ENCODE measurements around the gene RMRP.
A peak's percentile ranks its signal among the peaks of the same experiment; 100 is the strongest.

Gene RMRP

DNA sequence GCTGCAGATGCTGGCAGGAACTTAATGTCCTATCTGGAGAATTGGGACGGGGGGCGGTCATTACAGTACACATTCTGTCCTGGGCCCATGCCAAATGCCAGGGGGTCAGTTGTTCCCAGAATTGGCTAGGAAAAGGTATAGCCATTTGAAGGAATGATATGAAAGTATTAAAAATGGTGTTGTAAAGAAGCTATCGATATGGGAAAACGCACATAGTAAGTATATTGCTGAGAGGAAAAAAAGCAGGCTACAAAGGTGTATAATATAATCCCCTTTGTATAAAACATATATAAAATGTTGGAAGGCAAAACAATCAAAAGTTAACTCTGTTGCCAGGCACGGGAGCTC lies 7.6 kb upstream of the RMRP start:
- TF ChIP-seq FOXP2 (optimal IDR thresholded peaks at IDR 0.05; ENCODE audit: borderline replicate concordance, extremely low read depth, extremely low read length, insufficient read depth), result no peak
- no peak for TF ChIP-seq POLR2AphosphoS5 (IDR thresholded peaks at IDR 0.05; ENCODE audit: low read depth, low read length)
- no peak for TF ChIP-seq TAF1 (IDR thresholded peaks at IDR 0.05; ENCODE audit: borderline replicate concordance, insufficient read depth, low read length)
- TF ChIP-seq SIN3A (IDR thresholded peaks at IDR 0.05; ENCODE audit: borderline replicate concordance, insufficient read depth, low read length), result no peak
- TF ChIP-seq, protein P1, sequence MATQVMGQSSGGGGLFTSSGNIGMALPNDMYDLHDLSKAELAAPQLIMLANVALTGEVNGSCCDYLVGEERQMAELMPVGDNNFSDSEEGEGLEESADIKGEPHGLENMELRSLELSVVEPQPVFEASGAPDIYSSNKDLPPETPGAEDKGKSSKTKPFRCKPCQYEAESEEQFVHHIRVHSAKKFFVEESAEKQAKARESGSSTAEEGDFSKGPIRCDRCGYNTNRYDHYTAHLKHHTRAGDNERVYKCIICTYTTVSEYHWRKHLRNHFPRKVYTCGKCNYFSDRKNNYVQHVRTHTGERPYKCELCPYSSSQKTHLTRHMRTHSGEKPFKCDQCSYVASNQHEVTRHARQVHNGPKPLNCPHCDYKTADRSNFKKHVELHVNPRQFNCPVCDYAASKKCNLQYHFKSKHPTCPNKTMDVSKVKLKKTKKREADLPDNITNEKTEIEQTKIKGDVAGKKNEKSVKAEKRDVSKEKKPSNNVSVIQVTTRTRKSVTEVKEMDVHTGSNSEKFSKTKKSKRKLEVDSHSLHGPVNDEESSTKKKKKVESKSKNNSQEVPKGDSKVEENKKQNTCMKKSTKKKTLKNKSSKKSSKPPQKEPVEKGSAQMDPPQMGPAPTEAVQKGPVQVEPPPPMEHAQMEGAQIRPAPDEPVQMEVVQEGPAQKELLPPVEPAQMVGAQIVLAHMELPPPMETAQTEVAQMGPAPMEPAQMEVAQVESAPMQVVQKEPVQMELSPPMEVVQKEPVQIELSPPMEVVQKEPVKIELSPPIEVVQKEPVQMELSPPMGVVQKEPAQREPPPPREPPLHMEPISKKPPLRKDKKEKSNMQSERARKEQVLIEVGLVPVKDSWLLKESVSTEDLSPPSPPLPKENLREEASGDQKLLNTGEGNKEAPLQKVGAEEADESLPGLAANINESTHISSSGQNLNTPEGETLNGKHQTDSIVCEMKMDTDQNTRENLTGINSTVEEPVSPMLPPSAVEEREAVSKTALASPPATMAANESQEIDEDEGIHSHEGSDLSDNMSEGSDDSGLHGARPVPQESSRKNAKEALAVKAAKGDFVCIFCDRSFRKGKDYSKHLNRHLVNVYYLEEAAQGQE (IDR thresholded peaks at IDR 0.05; ENCODE audit: insufficient read depth in 1 of 2, low read depth in 2 of 2, low read length in 2 of 2), result no peak

- TF ChIP-seq POLR2AphosphoS5 (IDR thresholded peaks at IDR 0.05; ENCODE audit: low read depth, low read length) (peak; percentile 55; the same call in 1 of the 2 replicates), FOXP2 (optimal IDR thresholded peaks at IDR 0.05; ENCODE audit: borderline replicate concordance, extremely low read depth, extremely low read length, insufficient read depth) (peak; percentile 67), TAF1 (IDR thresholded peaks at IDR 0.05; ENCODE audit: borderline replicate concordance, insufficient read depth, low read length) (no peak)
Observed at GRCh38 chr9:35664531-35665470, 7.0 kb upstream of the RMRP start, which contains the start of gene ARHGEF39. TSS of gene ARHGEF39 (minus strand) at chr9:35665195. CDS start at chr9:35665169, 26 bp downstream.

DNA sequence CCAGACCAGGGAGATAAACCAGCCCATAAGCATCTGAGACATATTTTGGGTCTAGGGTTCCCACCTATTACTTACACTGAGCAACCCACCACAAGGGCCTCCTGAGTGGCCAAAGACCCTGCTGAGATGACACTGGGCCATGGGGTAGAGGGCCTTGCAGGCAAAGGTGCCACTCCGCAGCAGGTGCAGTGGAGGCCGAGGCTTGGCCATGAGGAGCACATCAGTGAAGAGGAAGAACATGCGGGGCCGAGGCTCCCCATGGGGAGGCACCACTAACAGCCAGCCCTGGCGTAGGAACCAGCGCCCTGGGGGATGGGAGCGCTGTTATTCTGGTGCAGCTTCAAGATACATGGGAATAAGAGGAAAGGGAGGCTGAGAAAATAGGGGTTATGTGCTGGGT lies 4.6 kb upstream of the RMRP start:
- TF ChIP-seq POLR2AphosphoS5 (IDR thresholded peaks at IDR 0.05; ENCODE audit: low read depth, low read length) (no peak), SIN3A (IDR thresholded peaks at IDR 0.05; ENCODE audit: borderline replicate concordance, insufficient read depth, low read length) (no peak), TAF1 (IDR thresholded peaks at IDR 0.05; ENCODE audit: borderline replicate concordance, insufficient read depth, low read length) (no peak), FOXP2 (optimal IDR thresholded peaks at IDR 0.05; ENCODE audit: borderline replicate concordance, extremely low read depth, extremely low read length, insufficient read depth) (no peak)

- TF ChIP-seq SIN3A (IDR thresholded peaks at IDR 0.05; ENCODE audit: borderline replicate concordance, insufficient read depth, low read length) (no peak), POLR2AphosphoS5 (IDR thresholded peaks at IDR 0.05; ENCODE audit: low read depth, low read length) (no peak), TAF1 (IDR thresholded peaks at IDR 0.05; ENCODE audit: borderline replicate concordance, insufficient read depth, low read length) (no peak), FOXP2 (optimal IDR thresholded peaks at IDR 0.05; ENCODE audit: borderline replicate concordance, extremely low read depth, extremely low read length, insufficient read depth) (no peak)
- TF ChIP-seq, protein P1 (IDR thresholded peaks at IDR 0.05; ENCODE audit: insufficient read depth in 1 of 2, low read depth in 2 of 2, low read length in 2 of 2), result no peak
Observed at GRCh38 chr9:35661756-35662350, 4.0 kb upstream of the RMRP start.

- no peak for TF ChIP-seq FOXP2 (optimal IDR thresholded peaks at IDR 0.05; ENCODE audit: borderline replicate concordance, extremely low read depth, extremely low read length, insufficient read depth)
- TF ChIP-seq SIN3A (IDR thresholded peaks at IDR 0.05; ENCODE audit: borderline replicate concordance, insufficient read depth, low read length), result no peak
- no peak for TF ChIP-seq POLR2AphosphoS5 (IDR thresholded peaks at IDR 0.05; ENCODE audit: low read depth, low read length)
- no peak for TF ChIP-seq TAF1 (IDR thresholded peaks at IDR 0.05; ENCODE audit: borderline replicate concordance, insufficient read depth, low read length)
- TF ChIP-seq, protein P1 (IDR thresholded peaks at IDR 0.05; ENCODE audit: insufficient read depth in 1 of 2, low read depth in 2 of 2, low read length in 2 of 2), result no peak
Observed at GRCh38 chr9:35660966-35661415, 3.2 kb upstream of the RMRP start.

Data from PFSK-1 (cell line).